Measurements from ENCODE around the gene KRTAP25-1. TPM values are rescaled to one million over a fixed set of nuclear protein-coding genes. Genes with fewer than 3 reads are reported as not detected.

The KRTAP25-1 gene
- total and polyA plus RNA-seq, 3 donors from 2014 or later = not detected

- Histone ChIP-seq H3K4me1 (no peaks in the 10 kb centered on the region), H3K9me3 (no peaks in the 10 kb centered on the region), H3K27ac (no peak overlapping the region), H3K27me3 (no peaks in the 10 kb centered on the region), H3K36me3 (ENCODE audit: low read depth, missing control alignments) (no peaks in the 10 kb centered on the region), H3K4me3 (no peak overlapping the region)
- DNase-seq = no peak
- 73 to 82% methylated on average over 3 of the region's 3 CpGs for WGBS, 2 donors
- intact Hi-C loops (cut with DNase I; ENCODE audit: low total_unique reads) = no loop called here
- TF ChIP-seq CTCF (IDR thresholded peaks at IDR 0.05) (no peak), POLR2A (IDR thresholded peaks at IDR 0.05) (no peak)
Measured at GRCh38 chr21:30333736-30334135, 44.4 kb upstream of the KRTAP25-1 start.

GRCh38 chr21:30332681-30333080 lies 43.4 kb upstream of the KRTAP25-1 start:
- no peaks in the 10 kb centered on the region for H3K9me3 ChIP-seq
- DNase-seq = no peak
- 89 to 98% methylated on average over 2 of the region's 2 CpGs for WGBS, 2 donors
- intact Hi-C loops (cut with DNase I; ENCODE audit: low total_unique reads) = no loop called here
- no peaks in the 10 kb centered on the region for H3K36me3 ChIP-seq (ENCODE audit: low read depth, missing control alignments)
- no peaks in the 10 kb centered on the region for H3K27me3 ChIP-seq
- TF ChIP-seq POLR2A (IDR thresholded peaks at IDR 0.05) (no peak), CTCF (IDR thresholded peaks at IDR 0.05) (no peak)
- no peaks in the 10 kb centered on the region for H3K4me1 ChIP-seq
- no peak overlapping the region for H3K27ac ChIP-seq
- no peak overlapping the region for H3K4me3 ChIP-seq

- Histone ChIP-seq H3K36me3 (ENCODE audit: low read depth, missing control alignments) (no peaks in the 10 kb centered on the region), H3K4me1 (no peaks in the 10 kb centered on the region), H3K27me3 (no peaks in the 10 kb centered on the region), H3K9me3 (no peaks in the 10 kb centered on the region), H3K27ac (no peak overlapping the region), H3K4me3 (no peak overlapping the region)
- intact Hi-C loops (cut with DNase I; ENCODE audit: low total_unique reads) = no loop called here
- no peak for DNase-seq
- WGBS, 2 donors = 85 to 96% methylated on average over 4 of the region's 4 CpGs
- TF ChIP-seq POLR2A (IDR thresholded peaks at IDR 0.05) (no peak), CTCF (IDR thresholded peaks at IDR 0.05) (no peak)
Measured at GRCh38 chr21:30329203-30329875, 40.0 kb upstream of the KRTAP25-1 start.

GRCh38 chr21:30326390-30326789 lies 37.1 kb upstream of the KRTAP25-1 start:
- H3K9me3 ChIP-seq = no peaks in the 10 kb centered on the region
- H3K27me3 ChIP-seq = no peaks in the 10 kb centered on the region
- DNase-seq = no peak
- intact Hi-C loops (cut with DNase I; ENCODE audit: low total_unique reads) = no loop called here
- H3K4me1 ChIP-seq = no peaks in the 10 kb centered on the region
- no peak overlapping the region for H3K4me3 ChIP-seq
- no peaks in the 10 kb centered on the region for H3K36me3 ChIP-seq (ENCODE audit: low read depth, missing control alignments)
- H3K27ac ChIP-seq = no peak overlapping the region
- TF ChIP-seq POLR2A (IDR thresholded peaks at IDR 0.05) (no peak), CTCF (IDR thresholded peaks at IDR 0.05) (no peak)

GRCh38 chr21:30320215-30320614 lies 30.9 kb upstream of the KRTAP25-1 start, which contains the start of gene KRTAP26-1:
Gene KRTAP26-1, minus strand, starts transcription at chr21:30320315. Its CDS starts 280 bp downstream, at chr21:30320035.
- no peak for DNase-seq
- 75 to 83% methylated on average over 2 of the region's 2 CpGs for WGBS, 2 donors
- Histone ChIP-seq H3K27me3 (no peaks in the 10 kb centered on the region), H3K9me3 (no peaks in the 10 kb centered on the region), H3K4me1 (no peaks in the 10 kb centered on the region), H3K27ac (no peak within 1 kb of the TSS), H3K36me3 (ENCODE audit: low read depth, missing control alignments) (no peaks in the 10 kb centered on the region), H3K4me3 (no peak within 1 kb of the TSS)
- TF ChIP-seq POLR2A (IDR thresholded peaks at IDR 0.05) (no peak), CTCF (IDR thresholded peaks at IDR 0.05) (no peak)
- intact Hi-C loops (cut with DNase I; ENCODE audit: low total_unique reads) = no loop called here

Data from testis (tissue), 3 donors.